Measurements from ENCODE around the gene TWSG1. TPM values are rescaled to one million over a fixed set of nuclear protein-coding genes. Genes with fewer than 3 reads are reported as not detected.

Gene TWSG1
- polyA plus RNA-seq, 2 of the 4 experiments (the other 2 are of a cell fraction) = 20.6 to 38.3 TPM

- FAIRE-seq = no peak
- Histone ChIP-seq H3K4me3 (no peak overlapping the region), H3K27ac (no peak overlapping the region), H3K9me3 (no peaks in the 10 kb centered on the region), H3K4me2 (no peak overlapping the region), H3K4me1 (no peaks in the 10 kb centered on the region)
- CTCF ChIA-PET = no interaction called here
- TF ChIP-seq CEBPB (IDR thresholded peaks at IDR 0.05) (no peak), HES2 (IDR thresholded peaks at IDR 0.05) (no peak), POLR2A (IDR thresholded peaks at IDR 0.05; ENCODE audit: low read length) (no peak), NR3C1 (IDR thresholded peaks at IDR 0.05) (no peak), ATOH8 (CRISPR knock-in tag; IDR thresholded peaks at IDR 0.05; ENCODE audit: low read depth) (no peak), MAFK (IDR thresholded peaks at IDR 0.05; ENCODE audit: partially characterized antibody) (no peak), ZNF302 (CRISPR knock-in tag; IDR thresholded peaks at IDR 0.05) (no peak), USF2 (IDR thresholded peaks at IDR 0.05) (no peak), MYC (IDR thresholded peaks at IDR 0.05; ENCODE audit: borderline replicate concordance, low read length) (no peak), PHF8 (IDR thresholded peaks at IDR 0.05; ENCODE audit: borderline replicate concordance, low read depth) (no peak), GATA3 (IDR thresholded peaks at IDR 0.05; ENCODE audit: borderline replicate concordance) (no peak), EHMT2 (IDR thresholded peaks at IDR 0.05; ENCODE audit: low read depth) (no peak)
- no peak for ATAC-seq
- no peak for DNase-seq (ENCODE audit: low read depth in 1 of 2, low spot score in 1 of 2)
- WGBS (ENCODE audit: missing lambda C conversion rate) = 91% methylated on average over 4 of the region's 4 CpGs
- POLR2A ChIA-PET = no interaction called here
These were observed 46.2 kb downstream of the TWSG1 start for GRCh38 chr18:9380621-9381395.

- Histone ChIP-seq H3K27ac (no peak overlapping the region), H3K9me3 (peaks cover 4% of the 10 kb centered on the region; the same call in 1 of the 3 replicates), H3K4me1 (no peaks in the 10 kb centered on the region), H3K4me3 (no peak overlapping the region), H3K4me2 (no peak overlapping the region)
- 85% methylated on average over 1 of the region's 1 CpG for WGBS (ENCODE audit: missing lambda C conversion rate)
- no peak for DNase-seq (ENCODE audit: low read depth in 1 of 2, low spot score in 1 of 2)
- FAIRE-seq = no peak
- TF ChIP-seq JUN (IDR thresholded peaks at IDR 0.05) (no peak), RARB (CRISPR knock-in tag; IDR thresholded peaks at IDR 0.05) (no peak), RNF2 (IDR thresholded peaks at IDR 0.05; ENCODE audit: borderline replicate concordance, low read depth) (no peak), SMC3 (IDR thresholded peaks at IDR 0.05) (no peak), NPAS2 (CRISPR knock-in tag; IDR thresholded peaks at IDR 0.05; ENCODE audit: borderline replicate concordance) (no peak), ATOH8 (CRISPR knock-in tag; IDR thresholded peaks at IDR 0.05; ENCODE audit: low read depth) (no peak), HOXB5 (CRISPR knock-in tag; IDR thresholded peaks at IDR 0.05) (no peak), PBX3 (IDR thresholded peaks at IDR 0.05) (no peak), MYC (IDR thresholded peaks at IDR 0.05; ENCODE audit: borderline replicate concordance, low read length) (no peak), NFE2L2 (conservative IDR thresholded peaks at IDR 0.05; ENCODE audit: low read length) (no peak), CHD4 (IDR thresholded peaks at IDR 0.05; ENCODE audit: borderline replicate concordance) (no peak), MAX (IDR thresholded peaks at IDR 0.05) (no peak), ZC3H11A (IDR thresholded peaks at IDR 0.05) (no peak), POLR2A (IDR thresholded peaks at IDR 0.05; ENCODE audit: low read length) (no peak), FOXS1 (CRISPR knock-in tag; IDR thresholded peaks at IDR 0.05) (no peak), HDAC2 (IDR thresholded peaks at IDR 0.05) (no peak), SREBF2 (IDR thresholded peaks at IDR 0.05) (no peak)
- ChIA-PET POLR2A (no interaction called here), CTCF (interaction anchor here (0.7 kb wide), 1 partner anchor 22 kb away, joined by 3 read pairs; no protein-coding TSS in a partner anchor)
- ATAC-seq = no peak
These were observed 52.3 kb downstream of the TWSG1 start for GRCh38 chr18:9386879-9387278.
